Subcutaneous preadipocyte (primary cell): ENCODE results near the gene NETO1. TPM values are rescaled to one million over a fixed set of nuclear protein-coding genes. Genes with fewer than 3 reads are reported as not detected.
A peak's percentile ranks its signal among the peaks of the same experiment; 100 is the strongest.

Source experiments
- small RNA-seq: library from RNA; depleted of rRNA; stranded (forward); fragments of <200 nt; gene quantifications from one replicate; pipeline ENCODE3, GENCODE V24; 2012
- total RNA-seq: library from RNA; depleted of rRNA; stranded (reverse); fragments of >200 nt; gene quantifications from 2 replicates; pipeline ENCODE4 v1.2.3, GENCODE V29; 2012

Gene NETO1, protein sequence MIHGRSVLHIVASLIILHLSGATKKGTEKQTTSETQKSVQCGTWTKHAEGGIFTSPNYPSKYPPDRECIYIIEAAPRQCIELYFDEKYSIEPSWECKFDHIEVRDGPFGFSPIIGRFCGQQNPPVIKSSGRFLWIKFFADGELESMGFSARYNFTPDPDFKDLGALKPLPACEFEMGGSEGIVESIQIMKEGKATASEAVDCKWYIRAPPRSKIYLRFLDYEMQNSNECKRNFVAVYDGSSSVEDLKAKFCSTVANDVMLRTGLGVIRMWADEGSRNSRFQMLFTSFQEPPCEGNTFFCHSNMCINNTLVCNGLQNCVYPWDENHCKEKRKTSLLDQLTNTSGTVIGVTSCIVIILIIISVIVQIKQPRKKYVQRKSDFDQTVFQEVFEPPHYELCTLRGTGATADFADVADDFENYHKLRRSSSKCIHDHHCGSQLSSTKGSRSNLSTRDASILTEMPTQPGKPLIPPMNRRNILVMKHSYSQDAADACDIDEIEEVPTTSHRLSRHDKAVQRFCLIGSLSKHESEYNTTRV
- total RNA-seq: not detected in 2 replicates

DNA sequence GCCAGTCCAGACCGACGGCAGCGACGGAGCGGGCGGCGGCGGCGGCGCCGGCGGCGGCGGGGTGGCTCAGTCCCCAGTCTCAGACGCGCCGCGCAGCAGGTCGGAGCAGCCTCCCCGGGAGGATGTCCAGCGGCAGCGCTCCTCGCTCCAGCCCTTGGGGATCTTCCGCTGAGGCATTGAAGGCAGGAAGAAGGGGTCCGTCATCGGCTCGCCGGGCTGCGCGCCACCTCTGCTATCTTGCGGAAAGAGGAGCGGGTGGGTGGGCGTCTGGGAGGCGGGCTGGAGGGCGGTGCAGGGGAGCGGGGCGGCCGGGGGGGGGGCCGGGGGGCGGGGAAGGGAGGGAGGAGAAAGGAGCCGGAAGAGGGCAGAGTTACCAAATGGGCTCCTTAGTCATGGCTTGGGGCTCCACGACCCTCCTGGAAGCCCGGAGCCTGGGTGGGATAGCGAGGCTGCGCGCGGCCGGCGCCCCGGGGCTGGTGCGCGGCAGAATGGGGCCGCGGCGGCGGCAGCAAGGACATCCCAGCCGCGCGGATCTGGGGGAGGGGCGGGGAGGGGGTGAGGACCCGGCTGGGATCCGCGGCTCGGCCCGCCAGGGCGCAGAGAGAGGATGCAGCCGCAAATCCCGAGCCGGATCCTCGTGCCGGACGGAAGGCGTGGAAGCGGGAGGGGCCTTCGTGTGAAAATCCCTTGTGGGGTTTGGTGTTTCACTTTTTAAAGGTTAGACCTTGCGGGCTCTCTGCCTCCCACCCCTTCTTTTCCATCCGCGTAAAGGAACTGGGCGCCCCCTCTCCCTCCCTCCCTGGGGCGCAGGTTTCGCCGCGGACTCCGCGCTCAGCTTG is at the start of gene NETO1:
Gene NETO1, minus strand, starts transcription at position 242 of the 839 bp plus-strand sequence. CDS start 696 bp downstream, outside the sequence.

Small RNA genes lying within 50 kb of the gene (small RNA-seq; reads per million reads assigned to genes)
- gene MIR548AV: not detected
- gene RNA5SP460: 0.38 reads per million, percentile 18 among the genes with 10 or more reads in this experiment
